GM12801 (cell line): ENCODE data around the gene CALHM6.

ENCODE experiments used
- TF ChIP-seq, protein P1 (sequence below): IDR thresholded peaks from one replicate; pipeline ENCODE4 v1.5.1; 2011; ENCODE audit warnings: control low read depth; ENCODE audit not compliant: insufficient read length; ENCODE audit errors: extremely low read depth

Gene CALHM6

DNA sequence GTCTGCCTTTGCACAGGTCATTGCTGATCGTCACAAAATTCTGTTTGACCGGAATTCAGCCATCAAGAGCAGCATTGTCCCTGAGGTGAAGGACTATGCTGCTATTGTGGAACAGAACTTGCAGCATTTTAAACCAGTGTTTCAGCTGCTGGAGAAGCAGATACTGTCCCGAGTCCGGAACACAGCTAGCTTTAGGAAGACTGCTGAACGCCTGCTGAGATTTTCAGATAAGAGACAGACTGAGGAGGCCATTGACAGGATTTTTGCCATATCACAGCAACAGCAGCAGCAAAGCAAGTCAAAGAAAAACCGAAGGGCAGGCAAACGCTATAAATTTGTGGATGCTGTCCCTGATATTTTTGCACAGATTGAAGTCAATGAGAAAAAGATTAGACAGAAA lies 24.6 kb upstream of the CALHM6 start:
- TF ChIP-seq, protein P1, sequence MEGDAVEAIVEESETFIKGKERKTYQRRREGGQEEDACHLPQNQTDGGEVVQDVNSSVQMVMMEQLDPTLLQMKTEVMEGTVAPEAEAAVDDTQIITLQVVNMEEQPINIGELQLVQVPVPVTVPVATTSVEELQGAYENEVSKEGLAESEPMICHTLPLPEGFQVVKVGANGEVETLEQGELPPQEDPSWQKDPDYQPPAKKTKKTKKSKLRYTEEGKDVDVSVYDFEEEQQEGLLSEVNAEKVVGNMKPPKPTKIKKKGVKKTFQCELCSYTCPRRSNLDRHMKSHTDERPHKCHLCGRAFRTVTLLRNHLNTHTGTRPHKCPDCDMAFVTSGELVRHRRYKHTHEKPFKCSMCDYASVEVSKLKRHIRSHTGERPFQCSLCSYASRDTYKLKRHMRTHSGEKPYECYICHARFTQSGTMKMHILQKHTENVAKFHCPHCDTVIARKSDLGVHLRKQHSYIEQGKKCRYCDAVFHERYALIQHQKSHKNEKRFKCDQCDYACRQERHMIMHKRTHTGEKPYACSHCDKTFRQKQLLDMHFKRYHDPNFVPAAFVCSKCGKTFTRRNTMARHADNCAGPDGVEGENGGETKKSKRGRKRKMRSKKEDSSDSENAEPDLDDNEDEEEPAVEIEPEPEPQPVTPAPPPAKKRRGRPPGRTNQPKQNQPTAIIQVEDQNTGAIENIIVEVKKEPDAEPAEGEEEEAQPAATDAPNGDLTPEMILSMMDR: no peak

DNA sequence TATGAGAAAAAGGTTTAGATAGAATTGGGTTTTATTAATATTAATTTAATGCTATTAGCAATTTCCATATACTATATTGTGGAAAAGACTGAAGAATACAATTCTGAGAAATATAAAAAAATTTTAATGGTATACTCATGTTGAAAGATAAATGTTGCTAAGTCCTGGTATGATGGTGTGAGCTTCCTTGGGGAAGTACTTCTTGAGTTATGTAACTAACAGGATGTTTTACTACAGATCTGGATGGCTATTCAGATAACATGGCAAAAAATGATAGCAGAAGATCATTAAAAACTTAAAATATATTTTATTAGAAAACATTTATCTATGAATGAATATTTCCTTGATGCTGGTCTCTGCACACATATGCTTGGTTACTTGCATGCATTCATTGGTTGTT lies 23.5 kb upstream of the CALHM6 start:
- TF ChIP-seq, protein P1: no peak

DNA sequence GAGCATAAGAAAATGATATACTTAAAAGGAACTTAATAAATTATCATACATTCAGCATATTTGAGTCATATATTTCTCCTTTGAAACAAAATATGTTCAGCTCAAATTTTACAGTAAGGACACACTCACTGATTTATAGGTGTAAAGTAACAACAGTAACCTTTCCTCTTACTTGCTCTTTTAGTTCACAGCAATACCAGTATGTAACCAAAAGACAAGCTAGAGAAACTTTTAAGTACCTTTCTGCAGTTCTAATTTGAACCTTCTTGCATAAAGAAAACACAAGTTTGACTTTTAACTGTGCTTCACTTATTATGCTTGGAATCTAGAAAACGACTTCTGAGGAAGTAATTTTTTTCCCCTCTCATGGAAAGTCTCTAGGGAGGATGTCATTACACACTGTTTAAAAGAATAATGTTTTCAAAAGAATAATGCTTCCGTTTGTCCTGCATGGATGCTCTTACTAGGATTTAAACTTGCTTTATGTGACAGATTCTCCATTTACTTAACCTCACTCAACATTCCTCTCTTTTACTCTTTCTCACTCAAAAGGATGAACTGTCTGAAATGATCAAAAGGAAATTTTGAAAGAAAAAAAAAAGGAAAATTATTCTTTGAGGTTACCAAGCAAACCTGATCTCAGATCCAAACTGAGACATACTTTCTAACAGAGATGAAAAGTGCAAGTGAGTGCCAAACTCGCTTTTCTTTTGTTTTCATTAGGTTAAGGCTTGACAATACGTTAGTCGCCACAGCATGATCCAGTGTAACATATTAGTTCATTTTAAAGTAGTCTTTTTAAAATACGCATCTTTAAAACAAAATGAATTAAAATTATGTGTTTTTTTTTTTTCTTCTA lies 22.4 kb upstream of the CALHM6 start:
- TF ChIP-seq, protein P1: no peak

DNA sequence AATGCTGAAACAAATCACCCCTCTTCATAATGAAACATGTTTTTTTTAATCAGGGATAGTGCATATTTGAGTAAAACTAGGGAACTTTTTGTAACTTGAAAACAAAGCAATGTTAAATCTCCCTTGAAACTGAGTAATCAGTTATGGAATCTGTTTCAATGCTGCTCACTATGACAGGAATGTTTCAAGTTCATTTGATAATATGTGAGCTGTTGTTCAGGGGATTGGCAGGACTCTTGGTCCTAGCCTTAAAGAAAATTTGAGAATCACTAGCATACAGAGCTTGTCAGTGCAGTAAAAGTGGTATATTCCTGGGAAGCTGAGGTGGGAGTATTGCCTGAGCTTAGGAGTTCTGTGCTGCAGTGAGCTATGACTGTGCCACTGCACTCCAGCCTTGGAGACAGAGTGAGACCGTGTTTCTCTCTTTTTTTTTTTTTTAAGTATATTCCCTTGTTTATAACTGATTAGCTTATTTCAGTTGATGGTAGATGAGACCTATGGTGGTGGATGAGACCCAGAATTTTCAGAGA lies 21.6 kb upstream of the CALHM6 start:
- TF ChIP-seq, protein P1: no peak

DNA sequence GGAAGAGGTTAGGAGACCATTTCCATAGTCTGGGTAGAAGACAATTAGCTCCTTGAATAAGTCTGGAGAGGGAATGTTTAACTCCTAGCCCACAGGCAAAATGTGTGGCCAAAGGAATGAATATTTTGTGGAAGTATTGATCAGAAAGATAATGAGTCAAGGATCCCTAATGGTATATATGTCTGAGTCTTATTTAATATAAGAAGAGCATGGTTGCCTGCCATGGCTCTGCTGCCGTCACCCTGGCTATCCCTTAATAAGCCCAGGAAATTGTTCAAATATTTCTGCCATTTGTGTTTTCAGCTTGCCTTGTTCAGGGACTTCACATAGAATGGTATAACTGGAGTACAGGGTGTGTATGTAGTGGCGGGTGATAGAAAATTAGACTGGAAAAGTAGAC lies 18.1 kb upstream of the CALHM6 start:
- TF ChIP-seq, protein P1: no peak

DNA sequence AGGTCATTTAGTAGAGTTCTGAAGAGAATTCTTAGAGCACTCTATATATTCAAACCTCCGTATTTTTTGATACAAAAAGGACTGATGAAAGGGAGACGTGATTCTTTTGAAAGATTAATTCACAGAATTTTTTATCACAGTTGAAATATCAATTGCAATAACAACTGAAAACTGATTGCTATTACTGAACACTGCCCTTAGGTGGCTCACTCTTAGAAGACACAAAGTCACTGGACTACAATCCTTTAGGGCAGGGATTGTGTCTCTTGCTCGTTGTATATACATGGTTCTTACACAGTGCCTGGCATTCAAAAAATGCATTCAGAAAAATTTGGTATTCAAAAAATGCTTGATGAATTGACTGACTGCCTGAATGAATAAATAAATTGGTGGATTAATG lies 17.1 kb upstream of the CALHM6 start:
- TF ChIP-seq, protein P1: peak; percentile 19

DNA sequence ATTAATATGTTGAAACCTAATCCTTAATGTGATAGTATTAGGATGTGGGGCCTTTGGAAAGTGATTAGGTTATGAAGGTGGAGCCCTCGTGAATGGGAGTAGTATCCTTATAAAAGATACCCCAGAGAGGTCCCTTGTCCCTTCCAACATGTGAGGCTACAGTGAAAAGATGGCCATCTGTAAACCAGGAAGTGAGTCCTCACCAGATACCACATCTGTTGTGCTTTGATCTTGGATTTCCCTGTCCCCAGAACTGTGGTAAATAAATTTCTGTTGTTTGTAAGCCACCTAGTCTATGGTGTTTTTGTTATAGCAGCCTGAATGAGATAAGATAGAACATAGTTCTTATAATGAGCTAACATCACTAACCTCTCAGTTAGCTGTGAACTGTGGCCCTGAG lies 16.6 kb upstream of the CALHM6 start:
- TF ChIP-seq, protein P1: no peak
